ENCODE measurements around the gene LPP. TPM values are rescaled to one million over a fixed set of nuclear protein-coding genes. Genes with fewer than 3 reads are reported as not detected.

The LPP gene
- total RNA-seq, 4 donors from 2014 or later, result 1,872 to 3,079 (median 2,300) TPM

DNA sequence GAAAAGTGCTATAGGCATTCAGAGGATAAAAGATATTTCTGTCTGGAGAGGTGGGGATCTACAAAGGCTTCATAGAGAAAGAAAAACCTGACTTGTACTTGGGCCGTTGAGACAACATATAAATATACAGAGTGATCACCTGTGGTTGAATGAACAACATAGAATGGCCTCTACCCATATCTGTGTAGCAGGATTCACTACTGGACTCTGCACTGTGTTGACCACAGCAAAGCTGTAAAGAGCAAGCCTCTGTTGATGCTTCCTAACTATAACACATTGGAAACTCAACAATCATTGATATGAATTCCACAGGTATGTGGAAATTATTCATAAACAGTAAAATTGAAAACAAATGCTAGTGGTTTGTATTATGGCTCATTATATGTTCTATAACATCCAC is 19.1 kb upstream of the LPP start:
- DNase-seq (ENCODE audit: extremely low spot score), result no peak
- Histone ChIP-seq H3K4me1 (peaks cover 0 to 6% (median 0%) of the 10 kb centered on the region in 4 donors), H3K9me3 (no peaks in the 10 kb centered on the region), H3K27ac (replicated peaks in 1 of 4) (no peak overlapping the region), H3K27me3 (no peaks in the 10 kb centered on the region), H3K4me3 (no peak overlapping the region), H3K36me3 (no peaks in the 10 kb centered on the region)
- WGBS, result 94% methylated on average over 1 of the region's 1 CpG
- TF ChIP-seq, protein P1, sequence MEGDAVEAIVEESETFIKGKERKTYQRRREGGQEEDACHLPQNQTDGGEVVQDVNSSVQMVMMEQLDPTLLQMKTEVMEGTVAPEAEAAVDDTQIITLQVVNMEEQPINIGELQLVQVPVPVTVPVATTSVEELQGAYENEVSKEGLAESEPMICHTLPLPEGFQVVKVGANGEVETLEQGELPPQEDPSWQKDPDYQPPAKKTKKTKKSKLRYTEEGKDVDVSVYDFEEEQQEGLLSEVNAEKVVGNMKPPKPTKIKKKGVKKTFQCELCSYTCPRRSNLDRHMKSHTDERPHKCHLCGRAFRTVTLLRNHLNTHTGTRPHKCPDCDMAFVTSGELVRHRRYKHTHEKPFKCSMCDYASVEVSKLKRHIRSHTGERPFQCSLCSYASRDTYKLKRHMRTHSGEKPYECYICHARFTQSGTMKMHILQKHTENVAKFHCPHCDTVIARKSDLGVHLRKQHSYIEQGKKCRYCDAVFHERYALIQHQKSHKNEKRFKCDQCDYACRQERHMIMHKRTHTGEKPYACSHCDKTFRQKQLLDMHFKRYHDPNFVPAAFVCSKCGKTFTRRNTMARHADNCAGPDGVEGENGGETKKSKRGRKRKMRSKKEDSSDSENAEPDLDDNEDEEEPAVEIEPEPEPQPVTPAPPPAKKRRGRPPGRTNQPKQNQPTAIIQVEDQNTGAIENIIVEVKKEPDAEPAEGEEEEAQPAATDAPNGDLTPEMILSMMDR (IDR thresholded peaks at IDR 0.05), result no peak
- TF ChIP-seq EP300 (IDR thresholded peaks at IDR 0.05), result no peak
- TF ChIP-seq POLR2AphosphoS5 (IDR thresholded peaks at IDR 0.05), result no peak
- no peak for TF ChIP-seq POLR2A (IDR thresholded peaks at IDR 0.05; ENCODE audit: low read depth)
- intact Hi-C loops (cut with DNase I), result no loop called here

DNA sequence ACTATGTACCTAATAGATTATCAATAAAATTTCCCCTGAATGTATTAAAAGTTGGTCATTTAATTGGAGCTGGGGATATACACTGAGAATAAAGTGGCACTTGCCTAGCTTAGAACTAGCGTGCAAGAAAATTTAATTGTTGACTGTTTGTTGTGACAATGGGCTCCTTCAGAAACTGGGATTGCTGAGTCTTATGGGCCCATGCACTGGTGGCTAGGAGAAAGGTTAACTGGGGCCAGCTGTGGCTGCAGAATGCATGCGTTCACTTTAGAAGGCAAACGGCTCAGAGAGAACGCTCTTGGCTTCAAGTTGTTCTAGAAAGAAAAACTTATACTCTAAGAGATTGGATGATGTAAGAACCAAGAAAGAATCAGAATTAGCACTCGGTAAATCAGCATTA is 18.7 kb upstream of the LPP start:
- intact Hi-C loops (cut with DNase I), result no loop called here
- no peak for DNase-seq (ENCODE audit: extremely low spot score)
- TF ChIP-seq POLR2A (IDR thresholded peaks at IDR 0.05; ENCODE audit: low read depth) (no peak), POLR2AphosphoS5 (IDR thresholded peaks at IDR 0.05) (no peak), EP300 (IDR thresholded peaks at IDR 0.05) (no peak)
- TF ChIP-seq, protein P1 (IDR thresholded peaks at IDR 0.05), result no peak
- H3K4me1 ChIP-seq, result peaks cover 0 to 6% (median 0%) of the 10 kb centered on the region in 4 donors
- no peaks in the 10 kb centered on the region for H3K36me3 ChIP-seq
- H3K27me3 ChIP-seq, result no peaks in the 10 kb centered on the region
- WGBS, result 83% methylated on average over 5 of the region's 5 CpGs
- no peaks in the 10 kb centered on the region for H3K9me3 ChIP-seq
- H3K27ac ChIP-seq (replicated peaks in 1 of 4), result peak overlapping the region in 1 of 4 donors; percentile 29
- no peak overlapping the region for H3K4me3 ChIP-seq

DNA sequence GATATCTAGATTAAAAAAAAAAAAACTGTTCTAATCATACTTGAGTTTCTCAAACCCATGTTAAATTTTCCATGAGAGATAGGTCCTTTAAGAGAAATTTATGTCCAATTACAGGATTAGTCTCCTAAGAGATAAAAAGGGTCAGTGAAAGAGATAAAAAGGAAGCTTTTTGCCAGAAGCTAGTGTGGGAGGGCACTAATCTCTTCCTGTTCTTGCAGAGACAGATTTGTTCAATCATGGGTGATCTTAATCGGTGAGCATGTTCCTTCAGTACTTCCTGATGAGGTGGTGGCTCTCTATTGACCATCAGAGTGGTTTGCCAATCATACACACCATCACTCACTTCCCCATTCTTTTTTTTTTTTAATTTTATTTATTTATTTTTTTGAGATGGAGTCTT is 16.9 kb upstream of the LPP start:
- TF ChIP-seq POLR2A (IDR thresholded peaks at IDR 0.05; ENCODE audit: low read depth) (no peak), EP300 (IDR thresholded peaks at IDR 0.05) (no peak), POLR2AphosphoS5 (IDR thresholded peaks at IDR 0.05) (no peak)
- TF ChIP-seq, protein P1 (IDR thresholded peaks at IDR 0.05), result no peak
- intact Hi-C loops (cut with DNase I), result no loop called here
- no peaks in the 10 kb centered on the region for H3K36me3 ChIP-seq
- no peak for DNase-seq (ENCODE audit: extremely low spot score)
- H3K9me3 ChIP-seq, result no peaks in the 10 kb centered on the region
- H3K27me3 ChIP-seq, result no peaks in the 10 kb centered on the region
- no peak overlapping the region for H3K27ac ChIP-seq (replicated peaks in 1 of 4)
- no peak overlapping the region for H3K4me3 ChIP-seq
- 56% methylated on average over 1 of the region's 1 CpG for WGBS
- H3K4me1 ChIP-seq, result peaks cover 0 to 6% (median 0%) of the 10 kb centered on the region in 4 donors

DNA sequence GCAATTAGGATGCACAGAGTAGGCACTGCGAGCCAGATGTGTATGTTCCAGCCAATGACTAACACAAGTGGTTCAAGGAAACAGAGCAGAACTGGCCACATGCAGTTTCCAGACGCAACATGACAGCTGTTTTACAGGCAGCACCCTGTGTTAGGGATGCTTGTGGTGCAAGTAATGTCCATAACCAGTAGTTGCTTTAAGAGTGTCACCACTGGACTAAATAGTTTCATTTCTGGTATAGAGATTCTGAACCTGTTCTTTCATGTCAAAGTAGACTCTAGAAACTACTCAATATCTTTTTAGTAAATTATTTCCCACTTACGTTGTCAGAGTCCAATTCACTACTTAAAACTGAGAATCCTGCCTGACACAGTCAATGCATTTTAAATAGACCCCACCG is 14.5 kb upstream of the LPP start:
- intact Hi-C loops (cut with DNase I), result no loop called here
- Histone ChIP-seq H3K4me3 (no peak overlapping the region), H3K36me3 (no peaks in the 10 kb centered on the region), H3K27me3 (no peaks in the 10 kb centered on the region), H3K4me1 (peaks cover 0 to 11% (median 4%) of the 10 kb centered on the region in 4 donors), H3K9me3 (no peaks in the 10 kb centered on the region), H3K27ac (replicated peaks in 1 of 4) (no peak overlapping the region)
- no peak for DNase-seq (ENCODE audit: extremely low spot score)
- no peak for TF ChIP-seq POLR2AphosphoS5 (IDR thresholded peaks at IDR 0.05)
- TF ChIP-seq, protein P1 (IDR thresholded peaks at IDR 0.05), result no peak
- no peak for TF ChIP-seq EP300 (IDR thresholded peaks at IDR 0.05)
- TF ChIP-seq POLR2A (IDR thresholded peaks at IDR 0.05; ENCODE audit: low read depth), result no peak
- 95% methylated on average over 4 of the region's 4 CpGs for WGBS

DNA sequence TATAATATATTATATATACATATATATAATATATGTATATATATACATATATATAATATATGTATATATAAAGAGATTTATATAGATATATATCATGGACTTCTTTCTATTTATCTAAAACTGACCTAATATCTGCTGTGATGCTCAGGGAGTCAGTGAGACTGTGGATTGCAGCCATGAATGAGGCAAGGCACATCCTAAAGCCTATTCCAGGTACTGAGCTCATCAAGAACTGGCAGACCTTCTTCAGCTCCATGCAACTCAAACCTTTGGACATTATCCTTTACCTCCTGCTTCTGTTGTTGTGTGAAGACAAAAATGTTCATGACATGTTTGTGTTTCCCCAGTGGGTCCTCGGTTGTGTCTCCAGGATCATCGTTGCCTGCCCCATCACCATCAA is 7.7 kb upstream of the LPP start:
- Histone ChIP-seq H3K36me3 (no peaks in the 10 kb centered on the region), H3K27me3 (no peaks in the 10 kb centered on the region), H3K4me3 (no peak overlapping the region), H3K4me1 (peaks cover 0 to 8% (median 4%) of the 10 kb centered on the region in 4 donors), H3K9me3 (no peaks in the 10 kb centered on the region), H3K27ac (replicated peaks in 1 of 4) (no peak overlapping the region)
- 92% methylated on average over 2 of the region's 2 CpGs for WGBS
- TF ChIP-seq, protein P1 (IDR thresholded peaks at IDR 0.05), result no peak
- TF ChIP-seq POLR2AphosphoS5 (IDR thresholded peaks at IDR 0.05) (no peak), POLR2A (IDR thresholded peaks at IDR 0.05; ENCODE audit: low read depth) (no peak), EP300 (IDR thresholded peaks at IDR 0.05) (no peak)
- no peak for DNase-seq (ENCODE audit: extremely low spot score)
- intact Hi-C loops (cut with DNase I), result no loop called here
